K562 (cell line): ENCODE measurements around the gene RMND5B.

Experiments
- ATF4 ChIP-seq: fragments of 450-650 bp; formaldehyde crosslinking; IDR thresholded peaks from 2 replicates; pipeline ENCODE4 v1.4.0; 2022; ENCODE audit warnings: mild to moderate bottlenecking, moderate library complexity
- POLR2AphosphoS5 ChIP-seq: IDR thresholded peaks from 2 replicates; pipeline ENCODE4 v1.6.1; 2011; ENCODE audit warnings: mild to moderate bottlenecking, low read depth, low read length, moderate library complexity; ENCODE audit not compliant: control insufficient read depth, insufficient read depth
- TEAD4 ChIP-seq, 2 experiments: sonication (generic) in 1 of 2; formaldehyde crosslinking in 1 of 2; IDR thresholded peaks; 2 replicates each; pipeline versions ENCODE4 v1.6.1 to v1.8.0; 2012 to 2022; ENCODE audit warnings: borderline replicate concordance in 1 of 2, inconsistent platforms in 1 of 2, low read length in 1 of 2, mild to moderate bottlenecking in 1 of 2, missing genetic modification reagents in 1 of 2
- ZBTB1 ChIP-seq: sonication (generic); formaldehyde crosslinking; IDR thresholded peaks from 2 replicates; pipeline ENCODE4 v1.8.1; 2023; ENCODE audit warnings: missing genetic modification reagents, low read depth, mild to moderate bottlenecking, borderline replicate concordance
- ZNF324 ChIP-seq: fragments of 250-450 bp; sonication (Bioruptor Pico); IDR thresholded peaks from 2 replicates; pipeline ENCODE4 v1.4.0; 2020; ENCODE audit warnings: mild to moderate bottlenecking
- TF ChIP-seq, protein P1 (sequence below), 3 experiments: IDR thresholded peaks in 2 of 3; conservative IDR thresholded peaks in 1 of 3; 2 replicates each; pipeline ENCODE4 v1.5.1; 2011 to 2012; ENCODE audit warnings: low read length in 3 of 3, mild to moderate bottlenecking in 3 of 3, control low read depth in 2 of 3, improper control_type of control experiment in 1 of 3, inconsistent platforms in 1 of 3, low read depth in 1 of 3, mixed read lengths in 1 of 3, moderate library complexity in 1 of 3; ENCODE audit not compliant: insufficient read depth in 2 of 3
- TF ChIP-seq, protein P2 (sequence below): fragments of 250-450 bp; sonication (Bioruptor Pico); IDR thresholded peaks from 2 replicates; pipeline ENCODE4 v1.5.0; 2021; ENCODE audit warnings: mild to moderate bottlenecking, moderate library complexity

DNA sequence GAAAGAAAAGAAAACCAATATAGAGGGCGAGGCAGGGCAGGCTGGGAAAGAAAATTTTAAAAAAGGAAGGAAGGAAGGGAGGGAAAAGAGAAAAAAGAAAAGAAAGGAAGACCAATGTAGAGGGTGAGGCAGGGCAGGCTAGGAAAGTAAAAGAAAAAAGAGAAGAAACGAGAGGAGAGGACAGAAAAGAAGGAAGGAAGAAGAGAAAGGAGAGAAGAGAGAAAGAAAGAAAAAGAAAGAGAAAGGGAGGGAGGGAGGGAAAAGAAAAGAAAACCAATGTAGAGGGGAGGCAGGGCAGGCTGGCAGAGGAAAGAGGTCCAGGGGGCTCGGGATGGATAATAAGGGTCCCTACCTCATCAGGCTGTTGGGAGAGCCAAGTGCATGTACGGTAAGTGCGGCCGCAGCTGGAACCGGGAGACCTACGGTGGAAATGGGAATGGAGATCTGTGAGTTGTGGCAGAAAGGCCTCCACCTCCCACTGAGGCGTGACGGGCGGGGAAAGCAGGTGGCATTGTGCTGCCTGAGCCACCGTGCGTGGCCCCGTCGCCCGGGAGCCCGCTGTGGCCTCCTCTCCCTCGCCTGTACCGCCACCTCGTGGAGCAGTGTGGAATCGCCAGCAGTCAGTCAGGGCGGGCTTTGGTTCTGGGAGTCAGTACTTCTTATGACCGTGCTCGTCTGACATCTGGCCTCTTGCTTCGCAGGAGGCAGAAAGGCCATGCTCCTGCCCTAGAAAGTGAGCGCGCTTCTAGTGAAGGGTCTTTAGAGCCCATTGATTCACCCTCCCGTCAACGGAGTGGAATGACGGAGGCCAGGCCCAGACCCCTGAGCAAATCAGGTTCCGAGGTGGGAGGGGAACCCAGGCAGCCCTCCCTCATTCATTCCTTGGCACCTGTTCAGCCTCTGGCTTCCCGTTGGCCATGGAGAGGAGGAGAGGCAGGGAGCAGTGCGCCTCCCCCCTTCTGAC lies 33.2 kb downstream of the RMND5B start:
- TF ChIP-seq TEAD4 (IDR thresholded peaks at IDR 0.05; ENCODE audit: low read length), result no peak
- TF ChIP-seq TEAD4 (CRISPR knock-in tag; IDR thresholded peaks at IDR 0.05; ENCODE audit: borderline replicate concordance), result no peak
- no peak for TF ChIP-seq POLR2AphosphoS5
- TF ChIP-seq ZBTB1 (CRISPR knock-in tag), result no peak
- TF ChIP-seq, protein P1, sequence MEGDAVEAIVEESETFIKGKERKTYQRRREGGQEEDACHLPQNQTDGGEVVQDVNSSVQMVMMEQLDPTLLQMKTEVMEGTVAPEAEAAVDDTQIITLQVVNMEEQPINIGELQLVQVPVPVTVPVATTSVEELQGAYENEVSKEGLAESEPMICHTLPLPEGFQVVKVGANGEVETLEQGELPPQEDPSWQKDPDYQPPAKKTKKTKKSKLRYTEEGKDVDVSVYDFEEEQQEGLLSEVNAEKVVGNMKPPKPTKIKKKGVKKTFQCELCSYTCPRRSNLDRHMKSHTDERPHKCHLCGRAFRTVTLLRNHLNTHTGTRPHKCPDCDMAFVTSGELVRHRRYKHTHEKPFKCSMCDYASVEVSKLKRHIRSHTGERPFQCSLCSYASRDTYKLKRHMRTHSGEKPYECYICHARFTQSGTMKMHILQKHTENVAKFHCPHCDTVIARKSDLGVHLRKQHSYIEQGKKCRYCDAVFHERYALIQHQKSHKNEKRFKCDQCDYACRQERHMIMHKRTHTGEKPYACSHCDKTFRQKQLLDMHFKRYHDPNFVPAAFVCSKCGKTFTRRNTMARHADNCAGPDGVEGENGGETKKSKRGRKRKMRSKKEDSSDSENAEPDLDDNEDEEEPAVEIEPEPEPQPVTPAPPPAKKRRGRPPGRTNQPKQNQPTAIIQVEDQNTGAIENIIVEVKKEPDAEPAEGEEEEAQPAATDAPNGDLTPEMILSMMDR (IDR thresholded peaks at IDR 0.05 in 2 of 3, conservative IDR thresholded peaks at IDR 0.05 in 1 of 3; ENCODE audit: insufficient read depth in 2 of 3, low read depth in 1 of 3, low read length in 3 of 3), result peak; percentile 97 to 98 (median 98)
- no peak for TF ChIP-seq ATF4 (CRISPR knock-in tag)
- TF ChIP-seq ZNF324, result no peak
- TF ChIP-seq, protein P2, sequence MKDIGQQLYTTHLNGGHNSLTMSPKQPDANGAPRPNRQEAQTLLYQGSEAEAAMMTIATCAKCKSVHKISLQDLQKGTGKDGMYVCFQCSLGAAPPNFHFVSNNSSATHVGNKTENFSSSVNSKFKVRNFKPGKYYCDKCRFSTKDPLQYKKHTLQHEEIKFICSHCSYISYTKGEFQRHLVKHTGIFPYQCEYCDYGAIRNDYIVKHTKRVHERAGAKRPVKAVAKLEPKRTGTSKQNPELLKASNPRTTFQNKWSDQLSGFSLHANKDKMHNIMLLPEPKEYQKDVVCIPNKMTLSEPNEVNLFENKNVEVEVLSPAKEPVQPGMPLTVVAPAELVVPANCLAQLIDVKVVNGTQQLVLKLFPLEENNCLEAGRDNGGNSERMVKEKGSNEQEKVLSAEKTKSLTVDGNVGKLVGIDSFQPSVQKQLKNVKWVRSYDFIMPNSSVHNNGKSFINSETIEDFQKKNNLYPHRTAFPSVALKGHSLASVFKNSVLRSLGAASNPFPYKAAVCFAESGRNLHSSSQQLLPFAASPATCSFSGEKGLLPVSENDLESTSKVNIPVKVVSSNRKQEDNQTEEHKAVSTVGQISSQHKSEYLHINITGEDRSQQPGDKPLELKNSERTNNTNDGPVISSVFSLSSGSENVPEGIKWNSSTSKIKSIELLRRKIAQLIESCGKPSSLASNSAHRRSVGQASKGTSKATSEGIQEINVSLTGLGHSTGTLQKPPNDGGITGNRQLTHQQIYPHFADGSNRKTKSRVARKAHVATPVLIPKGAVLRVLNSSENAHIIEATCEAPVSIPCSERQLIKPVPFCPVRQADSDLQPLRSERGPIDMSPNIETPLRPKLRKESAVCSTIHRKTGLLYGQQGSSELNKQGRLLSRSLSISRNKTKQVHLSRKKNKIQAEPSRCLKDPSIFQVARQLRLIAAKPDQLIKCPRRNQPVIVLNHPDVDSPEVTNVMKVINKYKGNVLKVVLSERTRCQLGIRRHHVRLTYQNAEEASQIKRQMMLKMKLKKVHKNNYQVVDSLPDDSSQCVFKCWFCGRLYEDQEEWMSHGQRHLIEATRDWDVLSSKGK (CRISPR knock-in tag), result no peak
